Right lobe of liver (tissue), 6 donors: ENCODE data around the gene CDC20. TPM values are rescaled to one million over a fixed set of nuclear protein-coding genes. Genes with fewer than 3 reads are reported as not detected.
"Not testable (repeated sequence)": the region's sequence is repeated elsewhere in the genome, so short reads cannot be mapped to it uniquely, and the experiment has no call there.

Experiments used
- ATAC-seq, 4 donors: fragments of 200-7000 bp; cut with Tn5 transposase; one replicate each; pipeline ENCODE4 v1.9.1; 2020; ENCODE audit warnings: mild to moderate bottlenecking in 4 of 4, moderate library complexity in 4 of 4
- DNase-seq, 3 donors: peaks; one replicate each; pipeline ENCODE4 v3.0.0-alpha.2; 2020
- H3K27ac ChIP-seq, 3 donors: fragments of 200-600 bp; one replicate each; pipeline ENCODE4 v1.8.0; 2022
- H3K27me3 ChIP-seq, 2 donors: fragments of 200-600 bp; one replicate each; pipeline ENCODE4 v1.8.0; 2022
- H3K36me3 ChIP-seq, 4 donors: fragments of 200-600 bp; sonication (generic) in 1 of 4; one replicate each; pipeline versions ENCODE4 v1.5.1 to v1.8.0; 2017 to 2022; ENCODE audit warnings: control low read depth in 1 of 4
- H3K4me1 ChIP-seq, 4 donors: fragments of 200-600 bp; sonication (generic) in 1 of 4; one replicate each; pipeline versions ENCODE4 v1.5.1 to v1.8.0; 2017 to 2022; ENCODE audit warnings: control low read depth in 1 of 4
- H3K4me3 ChIP-seq, 3 donors: fragments of 200-600 bp; one replicate each; pipeline ENCODE4 v1.8.0; 2022
- H3K9me3 ChIP-seq, 4 donors: fragments of 200-600 bp; sonication (generic) in 1 of 4; one replicate each; pipeline versions ENCODE4 v1.5.1 to v1.8.0; 2017 to 2022; ENCODE audit warnings: control low read depth in 1 of 4
- POLR2A ChIP-seq: fragments of 450-650 bp; IDR thresholded peaks from one replicate; pipeline ENCODE4 v1.6.1; 2017; ENCODE audit warnings: antibody characterized with exemption, mild to moderate bottlenecking
- WGBS: methylation state at CpG from one replicate; pipeline ENCODE4 v1.1.6; 2018; ENCODE audit warnings: low coverage, low lambda C conversion rate; ENCODE audit not compliant: insufficient coverage; ENCODE audit errors: missing lambda C conversion rate; 5-methylcytosine and 5-hydroxymethylcytosine counted together
- intact Hi-C, 2 donors: fragments of 100-400 bp; cut with DNase I; formaldehyde crosslinking; loops; one replicate each; pipeline versions ENCODE4 v1.11.2 to v1.14.1; 2022
- total RNA-seq, 6 experiments: library from RNA; depleted of rRNA in 2 of 6; stranded (reverse); fragments of >200 nt in 2 of 6; fragmentation: NEBNext Ultra II Directional in 3 of 6; extraction: Animal tissue kit (Norgen Biotek cat#: 25700) in 3 of 6; gene quantifications; one replicate each; pipeline versions ENCODE4 v1.1.0 to v1.2.4, GENCODE V29; 2016 to 2023
- TF ChIP-seq, protein P1 (sequence below), 4 donors: fragments of 200-600 bp in 3 of 4; fragments of 450-650 bp in 1 of 4; IDR thresholded peaks; one replicate each; pipeline versions ENCODE4 v1.5.1 to v1.8.0; 2016 to 2022; ENCODE audit warnings: antibody characterized with exemption in 4 of 4, mild to moderate bottlenecking in 2 of 4
- donor health status: DM: no; HTN: yes; CAD: no.
- donor health status: DM: no; HTN: no; CAD: no.
- donor health status: DM: no; HTN: no; CAD: no.
- donor health status: DM: no; HTN: yes; CAD: no.
- donor health status: DM: no; HTN: yes; CAD: no.

CDC20 gene
- total RNA-seq, 6 experiments from 2014 or later: 0.49 to 5.3 (median 2.3) TPM; not detected in 1

GRCh38 chr1:43398227-43398626 is 39.4 kb downstream of the CDC20 start:
- Histone ChIP-seq H3K4me1 (no peaks in the 10 kb centered on the region), H3K36me3 (peaks cover 0 to 3% (median under 1%) of the 10 kb centered on the region in 4 donors), H3K9me3 (no peaks in the 10 kb centered on the region), H3K27ac (no peak overlapping the region), H3K4me3 (no peak overlapping the region), H3K27me3 (no peaks in the 10 kb centered on the region)
- no peak for TF ChIP-seq POLR2A
- TF ChIP-seq, protein P1, sequence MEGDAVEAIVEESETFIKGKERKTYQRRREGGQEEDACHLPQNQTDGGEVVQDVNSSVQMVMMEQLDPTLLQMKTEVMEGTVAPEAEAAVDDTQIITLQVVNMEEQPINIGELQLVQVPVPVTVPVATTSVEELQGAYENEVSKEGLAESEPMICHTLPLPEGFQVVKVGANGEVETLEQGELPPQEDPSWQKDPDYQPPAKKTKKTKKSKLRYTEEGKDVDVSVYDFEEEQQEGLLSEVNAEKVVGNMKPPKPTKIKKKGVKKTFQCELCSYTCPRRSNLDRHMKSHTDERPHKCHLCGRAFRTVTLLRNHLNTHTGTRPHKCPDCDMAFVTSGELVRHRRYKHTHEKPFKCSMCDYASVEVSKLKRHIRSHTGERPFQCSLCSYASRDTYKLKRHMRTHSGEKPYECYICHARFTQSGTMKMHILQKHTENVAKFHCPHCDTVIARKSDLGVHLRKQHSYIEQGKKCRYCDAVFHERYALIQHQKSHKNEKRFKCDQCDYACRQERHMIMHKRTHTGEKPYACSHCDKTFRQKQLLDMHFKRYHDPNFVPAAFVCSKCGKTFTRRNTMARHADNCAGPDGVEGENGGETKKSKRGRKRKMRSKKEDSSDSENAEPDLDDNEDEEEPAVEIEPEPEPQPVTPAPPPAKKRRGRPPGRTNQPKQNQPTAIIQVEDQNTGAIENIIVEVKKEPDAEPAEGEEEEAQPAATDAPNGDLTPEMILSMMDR (IDR thresholded peaks at IDR 0.05): no peak
- intact Hi-C loops: no loop called here
- no peak for ATAC-seq
- no peak for DNase-seq
- WGBS: 92% methylated on average over 3 of the region's 3 CpGs

DNA sequence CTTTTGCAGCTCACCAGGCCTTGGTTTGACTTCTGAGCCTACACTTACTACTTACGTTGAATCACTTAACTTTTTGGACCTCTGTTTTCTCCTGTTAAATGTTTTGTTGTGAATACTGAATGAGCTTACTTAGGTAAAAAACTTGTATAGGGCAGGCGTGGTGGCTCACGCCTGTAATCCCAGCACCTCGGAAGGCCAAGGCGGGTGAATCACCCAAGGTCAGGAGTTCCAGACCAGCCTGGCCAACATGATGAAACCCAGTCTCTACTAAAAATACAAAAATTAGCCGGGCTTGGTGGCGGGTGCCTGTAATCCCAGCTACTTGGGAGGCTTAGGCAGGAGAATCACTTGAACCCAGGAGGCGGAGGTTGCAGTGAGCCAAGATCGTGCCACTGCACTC is 41.7 kb downstream of the CDC20 start:
- not testable (repeated sequence) for ATAC-seq, DNase-seq, H3K27ac ChIP-seq, H3K27me3 ChIP-seq, H3K4me1 ChIP-seq, H3K4me3 ChIP-seq, H3K9me3 ChIP-seq
- intact Hi-C loops: loop anchor here in 1 of 2 donors (10.0 kb wide), 1 partner anchor 176 kb away; no protein-coding TSS in a partner anchor
- 100% methylated on average over 7 of the region's 9 CpGs for WGBS
- peaks cover 0 to 19% (median 13%) of the 10 kb centered on the region in 4 donors for H3K36me3 ChIP-seq

GRCh38 chr1:43402089-43402865 is 43.5 kb downstream of the CDC20 start:
- H3K9me3 ChIP-seq: no peaks in the 10 kb centered on the region
- DNase-seq (no peak), ATAC-seq (no peak)
- H3K36me3 ChIP-seq: peaks cover 0 to 35% (median 18%) of the 10 kb centered on the region in 4 donors
- intact Hi-C loops: loop anchor here in 1 of 2 donors (10.0 kb wide), 1 partner anchor 177 kb away; no protein-coding TSS in a partner anchor
- no peaks in the 10 kb centered on the region for H3K27me3 ChIP-seq
- H3K4me3 ChIP-seq: no peak overlapping the region
- 88% methylated on average over 5 of the region's 6 CpGs for WGBS
- no peaks in the 10 kb centered on the region for H3K4me1 ChIP-seq
- TF ChIP-seq, protein P1 (IDR thresholded peaks at IDR 0.05): no peak
- TF ChIP-seq POLR2A: no peak
- no peak overlapping the region for H3K27ac ChIP-seq

- Histone ChIP-seq H3K4me1 (no peaks in the 10 kb centered on the region), H3K27me3 (no peaks in the 10 kb centered on the region), H3K4me3 (no peak overlapping the region), H3K27ac (no peak overlapping the region), H3K9me3 (no peaks in the 10 kb centered on the region), H3K36me3 (peaks cover 0 to 47% (median 20%) of the 10 kb centered on the region in 4 donors)
- TF ChIP-seq, protein P1 (IDR thresholded peaks at IDR 0.05): no peak
- TF ChIP-seq POLR2A: no peak
- DNase-seq (no peak), ATAC-seq (no peak)
- intact Hi-C loops: loop anchor here in 1 of 2 donors (10.0 kb wide), 1 partner anchor 180 kb away; no protein-coding TSS in a partner anchor
- 82% methylated on average over 1 of the region's 6 CpGs for WGBS
These were observed 45.6 kb downstream of the CDC20 start for GRCh38 chr1:43404353-43404752.

DNA sequence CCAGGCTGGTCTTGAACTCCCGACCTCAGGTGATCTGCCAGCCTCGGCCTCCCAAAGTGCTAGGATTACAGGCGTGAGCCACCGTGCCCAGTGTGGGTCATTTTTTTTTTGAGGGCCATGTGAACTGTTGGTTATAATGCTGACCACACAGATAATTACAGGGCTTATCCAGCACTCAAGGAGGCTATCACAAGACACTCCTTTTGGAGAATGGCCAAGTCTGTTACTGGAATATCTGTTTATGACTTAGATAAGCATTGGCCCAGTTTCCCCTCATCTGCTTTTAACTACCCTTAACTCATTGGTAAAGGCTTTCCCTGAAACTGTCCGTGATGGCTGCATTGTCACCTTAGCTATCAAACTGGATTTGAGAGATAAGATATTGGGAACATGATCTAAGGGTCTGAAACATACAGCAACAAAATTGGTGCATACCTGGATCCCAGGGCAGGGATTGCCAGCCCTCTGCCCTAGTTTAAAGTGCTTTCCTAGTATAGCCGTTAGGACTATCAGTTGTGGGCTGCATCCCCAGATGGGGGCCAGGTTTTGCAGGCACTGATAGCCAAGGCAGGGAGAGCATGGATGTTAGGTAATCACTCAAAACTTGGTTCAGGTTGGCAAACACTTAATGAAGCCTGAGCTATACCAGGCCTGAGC is 46.6 kb downstream of the CDC20 start:
- WGBS: 83% methylated on average over 5 of the region's 6 CpGs
- Histone ChIP-seq H3K4me1 (no peaks in the 10 kb centered on the region), H3K4me3 (no peak overlapping the region), H3K36me3 (peaks cover 0 to 47% (median 20%) of the 10 kb centered on the region in 4 donors), H3K27ac (no peak overlapping the region), H3K27me3 (no peaks in the 10 kb centered on the region), H3K9me3 (no peaks in the 10 kb centered on the region)
- DNase-seq (no peak), ATAC-seq (no peak)
- intact Hi-C loops: loop anchor here in 1 of 2 donors (10.0 kb wide), 1 partner anchor 181 kb away; no protein-coding TSS in a partner anchor
- TF ChIP-seq, protein P1 (IDR thresholded peaks at IDR 0.05): no peak
- no peak for TF ChIP-seq POLR2A
